Gastroesophageal sphincter (tissue), 3 donors: ENCODE data around the gene ROPN1.

Source experiments
- CTCF ChIP-seq, 4 experiments: fragments of 200-600 bp in 2 of 4; fragments of 450-650 bp in 2 of 4; sonication (generic) in 1 of 4; IDR thresholded peaks; one replicate each; pipeline ENCODE4 v1.5.1; 2017 to 2019; ENCODE audit warnings: antibody characterized with exemption in 4 of 4, mild to moderate bottlenecking in 2 of 4, moderate library complexity in 2 of 4
- POLR2AphosphoS5 ChIP-seq: sonication (generic); formaldehyde crosslinking; IDR thresholded peaks from one replicate; pipeline ENCODE4 v1.6.1; 2017; ENCODE audit warnings: antibody characterized with exemption

GRCh38 chr3:123936400-123936799 is 55.5 kb downstream of the ROPN1 start:
- TF ChIP-seq CTCF (IDR thresholded peaks at IDR 0.05) (no peak), POLR2AphosphoS5 (no peak)
